ENCODE data around the gene SLC26A4. TPM values are rescaled to one million over a fixed set of nuclear protein-coding genes. Genes with fewer than 3 reads are reported as not detected.

Gene SLC26A4
- total RNA-seq, 1 donor from 2014 or later, result 1.0 TPM

Other genes with a start within 250 kb of the SLC26A4 start
- not detected for gene GPR22, start 190.8 kb upstream of the SLC26A4 start, total RNA-seq
- gene COG5, start 96.9 kb upstream of the SLC26A4 start, total RNA-seq, result 49.1 TPM
- gene DUS4L, start 96.9 kb upstream of the SLC26A4 start, total RNA-seq, result 5.3 TPM
- 81.3 TPM for gene BCAP29, start 80.6 kb upstream of the SLC26A4 start, total RNA-seq
- 20.9 TPM for gene CBLL1, start 83.3 kb downstream of the SLC26A4 start, total RNA-seq
- not detected for gene SLC26A3, start 142.4 kb downstream of the SLC26A4 start, total RNA-seq
- gene DLD, start 230.4 kb downstream of the SLC26A4 start, total RNA-seq, result 64.1 TPM

Measured in lower lobe of right lung (tissue), 1 donor.